GM12878 (cell line): ENCODE results near the gene CDH4. TPM values are rescaled to one million over a fixed set of nuclear protein-coding genes. Genes with fewer than 3 reads are reported as not detected.

Experiments used
- ATAC-seq: fragments of 200-7000 bp; cut with Tn5 transposase; 3 replicates; pipeline ENCODE4 v1.9.1; 2020; ENCODE audit warnings: mild to moderate bottlenecking, moderate library complexity
- BruUV-seq: library from RNA; stranded (reverse); fragments of 400-500 nt; replicated peaks from 2 replicates; lab custom pipeline; 2021; lab: Mats Ljungman, UMichigan
- CTCF ChIA-PET: fragments of 300-600 bp; sonication (Branson Sonifier 250); formaldehyde crosslinking; extraction: SDS; loops from one replicate; lab custom pipeline; 2021; ENCODE audit warnings: inconsistent platforms; lab: Yijun Ruan, JAX
- POLR2A ChIA-PET: fragments of 350-600 bp; formaldehyde crosslinking; extraction: SDS; loops from one replicate; lab custom pipeline; 2021; ENCODE audit warnings: inconsistent platforms; lab: Charles Lee
- RAD21 ChIA-PET: fragments of 300-600 bp; sonication (Branson Sonifier 250); formaldehyde crosslinking; loops from one replicate; lab custom pipeline; 2023; ENCODE audit warnings: antibody characterized with exemption; ENCODE audit not compliant: unreplicated experiment; lab: Charles Lee
- SMC1A ChIA-PET: fragments of 300-600 bp; sonication (Branson Sonifier 250); formaldehyde crosslinking; loops from one replicate; lab custom pipeline; 2023; ENCODE audit not compliant: unreplicated experiment, uncharacterized antibody; lab: Charles Lee
- DNase-seq: peaks from one replicate; pipeline ENCODE4 v3.0.0-alpha.2; 2011; ENCODE audit warnings: low read depth, low spot score
- FAIRE-seq: peaks from 3 replicates; lab custom pipeline; 2011; peaks lifted over from hg19 to GRCh38; lab: Jason Lieb, UNC
- H2AFZ ChIP-seq: 2 replicates; pipeline ENCODE4 v1.6.0; 2011; ENCODE audit warnings: low read depth, low read length, control low read depth; ENCODE audit not compliant: control insufficient read depth
- H3K27ac ChIP-seq: 2 replicates; pipeline ENCODE4 v1.5.1; 2011; ENCODE audit warnings: control low read depth; ENCODE audit not compliant: control insufficient read depth, insufficient read depth
- H3K27me3 ChIP-seq, 2 experiments: replicated peaks in 1 of 2; 2 replicates each; pipeline versions ENCODE4 v1.6.0 to v1.6.1; 2011; ENCODE audit warnings: low read length in 1 of 2; ENCODE audit not compliant: control insufficient read depth in 2 of 2, insufficient read depth in 2 of 2
- H3K36me3 ChIP-seq, 2 experiments: 2 replicates each; pipeline ENCODE4 v1.5.1; 2011; ENCODE audit warnings: low read length in 1 of 2; ENCODE audit not compliant: control insufficient read depth in 2 of 2, insufficient read depth in 2 of 2
- H3K4me1 ChIP-seq: 2 replicates; pipeline ENCODE4 v1.6.1; 2011; ENCODE audit warnings: mild to moderate bottlenecking, low read length, moderate library complexity, mixed read lengths; ENCODE audit not compliant: control insufficient read depth, insufficient read depth
- H3K4me2 ChIP-seq: 2 replicates; pipeline ENCODE4 v1.6.0; 2011; ENCODE audit warnings: control low read depth; ENCODE audit not compliant: control insufficient read depth, insufficient read depth
- H3K4me3 ChIP-seq: fragments of 200-600 bp; sonication (generic); 2 replicates; pipeline ENCODE4 v1.5.1; 2016
- H3K79me2 ChIP-seq: 2 replicates; pipeline ENCODE4 v1.6.0; 2011; ENCODE audit warnings: low read length; ENCODE audit not compliant: control insufficient read depth, insufficient read depth
- H3K9ac ChIP-seq: 2 replicates; pipeline ENCODE4 v1.8.0; 2011; ENCODE audit warnings: low read length, control low read depth, mixed read lengths; ENCODE audit not compliant: control insufficient read depth, insufficient read depth
- H3K9me3 ChIP-seq: replicated peaks from 3 replicates; pipeline ENCODE4 v1.5.1; 2011; ENCODE audit warnings: mild to moderate bottlenecking, low read length; ENCODE audit not compliant: control insufficient read depth, insufficient read depth
- H4K20me1 ChIP-seq: 2 replicates; pipeline ENCODE4 v1.6.0; 2011; ENCODE audit not compliant: control insufficient read depth, insufficient read depth
- BACH1 ChIP-seq: fragments of 450-650 bp; IDR thresholded peaks from 2 replicates; pipeline ENCODE4 v1.6.1; 2017; ENCODE audit warnings: mild to moderate bottlenecking, borderline replicate concordance
- CHD4 ChIP-seq: fragments of 200-600 bp; sonication (generic); IDR thresholded peaks from 2 replicates; pipeline ENCODE4 v1.6.1; 2016; ENCODE audit warnings: mild to moderate bottlenecking
- E4F1 ChIP-seq: fragments of 450-650 bp; IDR thresholded peaks from 2 replicates; pipeline ENCODE4 v1.6.1; 2018; ENCODE audit warnings: borderline replicate concordance, mild to moderate bottlenecking; ENCODE audit not compliant: partially characterized antibody
- FOXK2 ChIP-seq: fragments of 450-650 bp; IDR thresholded peaks from 2 replicates; pipeline ENCODE4 v1.6.1; 2017; ENCODE audit warnings: mild to moderate bottlenecking, moderate library complexity
- IKZF1 ChIP-seq: fragments of 450-650 bp; conservative IDR thresholded peaks from 2 replicates; pipeline ENCODE4 v1.6.1; 2017; ENCODE audit warnings: antibody characterized with exemption, mild to moderate bottlenecking
- JUNB ChIP-seq: IDR thresholded peaks from 2 replicates; pipeline ENCODE4 v1.6.1; 2016; ENCODE audit warnings: antibody characterized with exemption, mild to moderate bottlenecking
- JUND ChIP-seq: IDR thresholded peaks from 2 replicates; pipeline ENCODE4 v1.6.1; 2012; ENCODE audit warnings: low read depth, mild to moderate bottlenecking, low read length, improper control_type of control experiment, moderate library complexity
- MAX ChIP-seq: IDR thresholded peaks from 2 replicates; pipeline ENCODE4 v1.6.1; 2012; ENCODE audit warnings: low read depth, low read length, improper control_type of control experiment
- MLLT1 ChIP-seq: fragments of 450-650 bp; IDR thresholded peaks from 2 replicates; pipeline ENCODE4 v1.6.1; 2016; ENCODE audit warnings: mild to moderate bottlenecking
- MYC ChIP-seq: IDR thresholded peaks from 2 replicates; pipeline ENCODE4 v1.6.1; 2011; ENCODE audit warnings: mild to moderate bottlenecking, low read length, moderate library complexity, inconsistent platforms; ENCODE audit not compliant: insufficient read depth, insufficient replicate concordance, insufficient read length, severe bottlenecking
- PBX3 ChIP-seq: IDR thresholded peaks from 2 replicates; pipeline ENCODE4 v1.6.1; 2011; ENCODE audit warnings: mild to moderate bottlenecking, low read depth, low read length, moderate library complexity; ENCODE audit not compliant: insufficient replicate concordance
- RAD21 ChIP-seq: IDR thresholded peaks from 2 replicates; pipeline ENCODE4 v1.6.1; 2011; ENCODE audit warnings: mild to moderate bottlenecking, low read depth, low read length, moderate library complexity; ENCODE audit not compliant: insufficient read depth
- SIN3A ChIP-seq: IDR thresholded peaks from 2 replicates; pipeline ENCODE4 v1.6.1; 2012; ENCODE audit warnings: low read depth, low read length, improper control_type of control experiment
- SMAD5 ChIP-seq: IDR thresholded peaks from 2 replicates; pipeline ENCODE4 v1.6.1; 2016; ENCODE audit warnings: antibody characterized with exemption, low read depth
- SMARCA5 ChIP-seq: fragments of 450-650 bp; IDR thresholded peaks from 2 replicates; pipeline ENCODE4 v1.6.1; 2017; ENCODE audit warnings: mild to moderate bottlenecking
- SP1 ChIP-seq: IDR thresholded peaks from one replicate; pipeline ENCODE4 v1.6.1; 2011; ENCODE audit warnings: low read depth, low read length
- SREBF2 ChIP-seq: IDR thresholded peaks from 2 replicates; pipeline ENCODE4 v1.6.1; 2012; ENCODE audit warnings: mild to moderate bottlenecking, low read length
- SUPT20H ChIP-seq: IDR thresholded peaks from 2 replicates; pipeline ENCODE4 v1.6.1; 2011; ENCODE audit warnings: low read depth, mild to moderate bottlenecking, low read length, moderate library complexity, borderline replicate concordance; ENCODE audit not compliant: control insufficient read depth
- ZNF274 ChIP-seq: IDR thresholded peaks from one replicate; pipeline ENCODE4 v1.8.0; 2011; ENCODE audit not compliant: insufficient read length, insufficient read depth
- WGBS: methylation state at CpG from one replicate; pipeline ENCODE4 v1.1.6; 2016; ENCODE audit warnings: low lambda C conversion rate; ENCODE audit not compliant: insufficient replicate concordance, insufficient coverage; ENCODE audit errors: missing lambda C conversion rate; 5-methylcytosine and 5-hydroxymethylcytosine counted together
- in situ Hi-C: fragments of 300-500 bp; cut with MboI; formaldehyde crosslinking; loops from 9 replicates; pipeline ENCODE4 v1.14.3; 2018; ENCODE audit warnings: mixed read lengths
- intact Hi-C: fragments of 100-400 bp; cut with micrococcal nuclease; formaldehyde crosslinking; loops from one replicate; pipeline ENCODE4 v1.14.2; 2022; ENCODE audit not compliant: unreplicated experiment
- polyA plus RNA-seq, 11 experiments: library from polyadenylated mRNA; depleted of rRNA in 4 of 11; unstranded in 6 of 11; stranded (reverse) in 5 of 11; fragments of >200 nt; fragmentation: Nextera tagmentation in 4 of 11; fragmentation: Illumina TruSeq in 1 of 11; extraction: Ambion mirVana in 4 of 11; extraction: Trizol in 1 of 11; gene quantifications; 1 replicate in 1 of 11; 2 replicates in 10 of 11; pipeline versions ENCODE4 v1.2.1 to v1.2.3, GENCODE V29; 2011 to 2016; ENCODE audit warnings: inconsistent platforms in 2 of 11, missing spikeins in 2 of 11, low read depth in 1 of 11
- total RNA-seq, 4 experiments: library from RNA; depleted of rRNA in 3 of 4; stranded (reverse); fragments of >200 nt in 3 of 4; fragmentation: Illumina TruSeq in 1 of 4; extraction: Trizol in 1 of 4; gene quantifications; 2 replicates each; pipeline versions ENCODE4 v1.2.1 to v1.2.3, GENCODE V29; 2013 to 2021

The CDH4 gene
- total and polyA plus RNA-seq, 10 of the 15 experiments (the other 5 are each of a cell fraction or from before 2014, with no cell fraction given) = not detected

- Histone ChIP-seq H3K27me3 (no peaks in the 10 kb centered on the region), H3K4me3 (no peak overlapping the region), H3K9me3 (no peaks in the 10 kb centered on the region), H3K27ac (no peak overlapping the region), H3K79me2 (no peaks in the 10 kb centered on the region), H3K9ac (no peak overlapping the region), H4K20me1 (no peaks in the 10 kb centered on the region), H3K4me2 (no peak overlapping the region), H3K4me1 (no peaks in the 10 kb centered on the region), H2AFZ (no peak overlapping the region), H3K36me3 (no peaks in the 10 kb centered on the region)
- SMC1A ChIA-PET = no interaction called here
- WGBS = 63% methylated on average over 32 of the region's 32 CpGs
- CTCF ChIA-PET = no interaction called here
- TF ChIP-seq MLLT1 (no peak), SIN3A (no peak), SMAD5 (no peak), ZNF274 (no peak), CHD4 (no peak), JUND (no peak), FOXK2 (no peak), PBX3 (no peak), SUPT20H (no peak), E4F1 (no peak), SP1 (no peak), IKZF1 (no peak), MAX (no peak), SREBF2 (no peak), RAD21 (no peak), JUNB (no peak), SMARCA5 (no peak), MYC (no peak), BACH1 (no peak)
- no peak for ATAC-seq
- POLR2A ChIA-PET = no interaction called here
- no peak for FAIRE-seq
- RAD21 ChIA-PET = no interaction called here
- in situ Hi-C loops = no loop called here
- intact Hi-C loops = no loop called here
- DNase-seq = no peak
- no TSS peak for BruUV-seq
These were observed 410.3 kb downstream of the CDH4 start for GRCh38 chr20:61662226-61662967.
